Loucy (cell line): ENCODE measurements around the gene CUX1.
A peak's percentile ranks its signal among the peaks of the same experiment; 100 is the strongest.

Source experiments
- H2AFZ ChIP-seq: fragments of 200-600 bp; sonication (generic); 2 replicates; pipeline ENCODE4 v1.6.0; 2016; ENCODE audit warnings: antibody characterized with exemption, mild to moderate bottlenecking, low read length, moderate library complexity
- H3F3A ChIP-seq: fragments of 200-600 bp; 2 replicates; pipeline ENCODE4 v1.6.0; 2016; ENCODE audit warnings: antibody characterized with exemption, low read depth, mild to moderate bottlenecking
- H3K27me3 ChIP-seq: fragments of 200-600 bp; sonication (generic); 2 replicates; pipeline ENCODE4 v1.6.1; 2014; ENCODE audit warnings: low read length, mild to moderate bottlenecking; ENCODE audit not compliant: insufficient read depth, poor library complexity, severe bottlenecking
- H3K36me3 ChIP-seq: fragments of 200-600 bp; sonication (generic); 2 replicates; pipeline ENCODE4 v1.6.1; 2016; ENCODE audit warnings: low read length; ENCODE audit not compliant: insufficient read depth
- H3K4me1 ChIP-seq: fragments of 200-600 bp; sonication (generic); 2 replicates; pipeline ENCODE4 v1.5.1; 2014; ENCODE audit warnings: low read length, mild to moderate bottlenecking; ENCODE audit not compliant: insufficient read depth, poor library complexity, severe bottlenecking
- H3K4me2 ChIP-seq: fragments of 200-600 bp; sonication (generic); 2 replicates; pipeline ENCODE4 v1.6.0; 2014; ENCODE audit warnings: antibody characterized with exemption, low read length, low read depth, mild to moderate bottlenecking; ENCODE audit not compliant: poor library complexity, severe bottlenecking
- H3K4me3 ChIP-seq: fragments of 200-600 bp; sonication (generic); 2 replicates; pipeline ENCODE4 v1.5.1; 2014; ENCODE audit warnings: low read length, mild to moderate bottlenecking, mixed read lengths; ENCODE audit not compliant: poor library complexity, severe bottlenecking
- H3K79me2 ChIP-seq: fragments of 200-600 bp; sonication (generic); 2 replicates; pipeline ENCODE4 v1.6.1; 2014; ENCODE audit warnings: low read length; ENCODE audit not compliant: insufficient read depth
- H3K9ac ChIP-seq: fragments of 200-600 bp; sonication (generic); 2 replicates; pipeline ENCODE4 v1.6.0; 2014; ENCODE audit warnings: mild to moderate bottlenecking, low read depth, low read length, moderate library complexity; ENCODE audit not compliant: poor library complexity, severe bottlenecking
- H3K9me2 ChIP-seq: fragments of 200-600 bp; sonication (generic); replicated peaks from 2 replicates; pipeline ENCODE4 v1.6.1; 2016; ENCODE audit warnings: low read depth, low read length, mixed read lengths
- H3K9me3 ChIP-seq: fragments of 200-600 bp; sonication (generic); 2 replicates; pipeline ENCODE4 v1.6.1; 2014; ENCODE audit warnings: mild to moderate bottlenecking, antibody characterized with exemption, low read length, low read depth; ENCODE audit not compliant: insufficient read depth
- H4K20me1 ChIP-seq: fragments of 200-600 bp; sonication (generic); 2 replicates; pipeline ENCODE4 v1.6.0; 2014; ENCODE audit warnings: antibody characterized with exemption, low read length, mild to moderate bottlenecking; ENCODE audit not compliant: insufficient read depth, poor library complexity, severe bottlenecking
- CTCF ChIP-seq: fragments of 200-600 bp; sonication (generic); conservative IDR thresholded peaks from 2 replicates; pipeline ENCODE4 v1.5.1; 2014; ENCODE audit warnings: mild to moderate bottlenecking, antibody characterized with exemption, low read length
- EZH2phosphoT487 ChIP-seq: fragments of 200-600 bp; IDR thresholded peaks from 2 replicates; pipeline ENCODE4 v1.6.1; 2018; ENCODE audit warnings: antibody characterized with exemption, mild to moderate bottlenecking, moderate library complexity, borderline replicate concordance

CUX1 gene

GRCh38 chr7:102317231-102318059 is 500.0 kb downstream of the CUX1 start:
- Histone ChIP-seq H3K36me3 (no peaks in the 10 kb centered on the region), H3K9me3 (no peaks in the 10 kb centered on the region), H3K4me3 (no peak overlapping the region), H3K4me2 (no peak overlapping the region), H3F3A (no peaks in the 10 kb centered on the region), H3K9me2 (no peaks in the 10 kb centered on the region), H3K9ac (no peak overlapping the region), H3K27me3 (no peaks in the 10 kb centered on the region), H2AFZ (no peak overlapping the region), H3K79me2 (no peaks in the 10 kb centered on the region), H4K20me1 (no peaks in the 10 kb centered on the region), H3K4me1 (no peaks in the 10 kb centered on the region)
- peak; percentile 18; the same call in 1 of the 2 replicates for TF ChIP-seq CTCF
- no peak for TF ChIP-seq EZH2phosphoT487

DNA sequence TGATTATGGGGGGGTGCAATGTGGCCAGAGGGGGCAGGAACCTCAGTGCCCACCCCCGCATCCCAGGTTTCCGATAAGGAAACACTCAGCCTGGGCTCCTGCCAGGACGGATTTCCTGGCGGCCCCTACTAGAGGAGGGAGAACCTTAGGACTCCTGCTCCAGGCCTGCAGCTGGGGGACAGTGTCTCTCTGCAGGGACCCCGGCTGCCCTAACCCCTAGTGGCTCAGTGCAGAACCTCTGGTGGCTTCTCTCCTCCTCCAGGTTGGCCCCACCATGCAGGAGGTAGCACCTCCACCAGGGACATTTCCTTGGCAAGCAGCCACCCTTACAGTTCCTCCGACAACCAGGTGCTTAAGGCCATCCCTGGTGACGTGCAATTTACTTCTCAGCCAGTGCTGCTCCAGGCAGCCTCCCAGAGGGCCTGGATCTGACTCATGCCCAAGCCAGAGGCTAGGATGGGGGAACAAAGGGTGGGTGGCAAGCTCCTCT is 501.1 kb downstream of the CUX1 start:
- H2AFZ ChIP-seq = no peak overlapping the region
- no peaks in the 10 kb centered on the region for H3K79me2 ChIP-seq
- no peaks in the 10 kb centered on the region for H3K9me2 ChIP-seq
- no peaks in the 10 kb centered on the region for H3K27me3 ChIP-seq
- no peaks in the 10 kb centered on the region for H3F3A ChIP-seq
- no peaks in the 10 kb centered on the region for H3K4me1 ChIP-seq
- no peak overlapping the region for H3K9ac ChIP-seq
- no peaks in the 10 kb centered on the region for H3K36me3 ChIP-seq
- TF ChIP-seq CTCF (no peak), EZH2phosphoT487 (no peak)
- H4K20me1 ChIP-seq = no peaks in the 10 kb centered on the region
- H3K4me2 ChIP-seq = no peak overlapping the region
- no peaks in the 10 kb centered on the region for H3K9me3 ChIP-seq
- no peak overlapping the region for H3K4me3 ChIP-seq

DNA sequence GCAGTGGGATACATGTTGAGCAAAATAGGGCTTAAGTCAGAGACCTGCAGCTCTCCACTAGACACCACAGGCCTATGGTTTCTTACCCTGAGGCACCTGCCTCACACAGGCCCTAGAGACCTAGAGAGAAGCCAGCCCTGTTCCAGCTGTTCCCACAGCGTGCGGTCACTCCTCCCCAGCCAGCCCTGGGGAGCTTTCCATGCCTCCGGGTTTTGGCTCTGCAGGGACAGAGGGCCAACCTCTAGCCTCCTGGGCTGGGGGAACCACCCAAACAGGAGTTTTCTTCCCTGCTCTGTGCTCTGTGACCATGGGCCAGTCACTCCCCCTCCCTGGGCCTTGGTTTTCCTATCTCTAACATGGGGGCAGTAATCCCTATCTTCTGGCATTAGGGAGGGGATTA is 502.2 kb downstream of the CUX1 start:
- H3K79me2 ChIP-seq = no peaks in the 10 kb centered on the region
- TF ChIP-seq CTCF = no peak
- TF ChIP-seq EZH2phosphoT487 = no peak
- no peaks in the 10 kb centered on the region for H3K27me3 ChIP-seq
- H3K4me1 ChIP-seq = no peaks in the 10 kb centered on the region
- no peaks in the 10 kb centered on the region for H4K20me1 ChIP-seq
- no peaks in the 10 kb centered on the region for H3K9me2 ChIP-seq
- H3K9me3 ChIP-seq = no peaks in the 10 kb centered on the region
- H3F3A ChIP-seq = no peaks in the 10 kb centered on the region
- H3K4me2 ChIP-seq = no peak overlapping the region
- H3K9ac ChIP-seq = no peak overlapping the region
- H2AFZ ChIP-seq = no peak overlapping the region
- no peak overlapping the region for H3K4me3 ChIP-seq
- H3K36me3 ChIP-seq = no peaks in the 10 kb centered on the region
